ENCODE measurements around the gene SPEF2.

The SPEF2 gene

GRCh38 chr5:35659556-35659955, 41.9 kb downstream of the SPEF2 start:
- H3K4me3 ChIP-seq (ENCODE audit: low read depth, low read length): no peak overlapping the region
- H3K36me3 ChIP-seq (ENCODE audit: control insufficient read depth in 2 of 2, insufficient read depth in 1 of 2, low read length in 2 of 2): no peaks in the 10 kb centered on the region
- H3K9me3 ChIP-seq (ENCODE audit: control insufficient read depth, insufficient read depth, low read depth, low read length): no peaks in the 10 kb centered on the region; the same call in 1 of the 2 replicates
- ChIA-PET POLR2A (no interaction called here), CTCF (interaction anchor here (0.7 to 2.0 kb wide), 3 partner anchors 8 to 1197 kb away, joined by 3 to 6 read pairs (median 6); no protein-coding TSS in a partner anchor)
- no peak overlapping the region for H3K27ac ChIP-seq (ENCODE audit: extremely low read depth, low read depth, low read length)
- TF ChIP-seq ZNF133 (tag by site-specific recombination; IDR thresholded peaks at IDR 0.05) (no peak), OSR2 (tag by site-specific recombination; IDR thresholded peaks at IDR 0.05) (no peak), ZNF132 (tag by site-specific recombination; IDR thresholded peaks at IDR 0.05; ENCODE audit: borderline replicate concordance) (no peak), ZNF747 (tag by site-specific recombination; IDR thresholded peaks at IDR 0.05) (no peak), ZNF514 (tag by site-specific recombination; IDR thresholded peaks at IDR 0.05) (no peak), ZNF571 (tag by site-specific recombination; IDR thresholded peaks at IDR 0.05) (no peak), ZNF2 (tag by site-specific recombination; IDR thresholded peaks at IDR 0.05) (no peak), ZNF311 (tag by site-specific recombination; IDR thresholded peaks at IDR 0.05; ENCODE audit: borderline replicate concordance) (no peak), ZNF202 (tag by site-specific recombination; IDR thresholded peaks at IDR 0.05; ENCODE audit: borderline replicate concordance) (no peak), ZNF362 (tag by site-specific recombination; IDR thresholded peaks at IDR 0.05) (no peak), ZNF785 (tag by site-specific recombination; IDR thresholded peaks at IDR 0.05) (no peak), ZNF211 (tag by site-specific recombination; IDR thresholded peaks at IDR 0.05; ENCODE audit: low read depth) (no peak), ZFP41 (tag by site-specific recombination; IDR thresholded peaks at IDR 0.05; ENCODE audit: borderline replicate concordance) (no peak), ZNF10 (tag by site-specific recombination; IDR thresholded peaks at IDR 0.05) (no peak), ZNF76 (tag by site-specific recombination; IDR thresholded peaks at IDR 0.05; ENCODE audit: borderline replicate concordance, low read depth) (no peak), ZNF660 (tag by site-specific recombination; IDR thresholded peaks at IDR 0.05) (no peak), ZFP37 (tag by site-specific recombination; IDR thresholded peaks at IDR 0.05) (no peak), ZFP69B (tag by site-specific recombination; IDR thresholded peaks at IDR 0.05) (no peak)
- TF ChIP-seq, protein P1, sequence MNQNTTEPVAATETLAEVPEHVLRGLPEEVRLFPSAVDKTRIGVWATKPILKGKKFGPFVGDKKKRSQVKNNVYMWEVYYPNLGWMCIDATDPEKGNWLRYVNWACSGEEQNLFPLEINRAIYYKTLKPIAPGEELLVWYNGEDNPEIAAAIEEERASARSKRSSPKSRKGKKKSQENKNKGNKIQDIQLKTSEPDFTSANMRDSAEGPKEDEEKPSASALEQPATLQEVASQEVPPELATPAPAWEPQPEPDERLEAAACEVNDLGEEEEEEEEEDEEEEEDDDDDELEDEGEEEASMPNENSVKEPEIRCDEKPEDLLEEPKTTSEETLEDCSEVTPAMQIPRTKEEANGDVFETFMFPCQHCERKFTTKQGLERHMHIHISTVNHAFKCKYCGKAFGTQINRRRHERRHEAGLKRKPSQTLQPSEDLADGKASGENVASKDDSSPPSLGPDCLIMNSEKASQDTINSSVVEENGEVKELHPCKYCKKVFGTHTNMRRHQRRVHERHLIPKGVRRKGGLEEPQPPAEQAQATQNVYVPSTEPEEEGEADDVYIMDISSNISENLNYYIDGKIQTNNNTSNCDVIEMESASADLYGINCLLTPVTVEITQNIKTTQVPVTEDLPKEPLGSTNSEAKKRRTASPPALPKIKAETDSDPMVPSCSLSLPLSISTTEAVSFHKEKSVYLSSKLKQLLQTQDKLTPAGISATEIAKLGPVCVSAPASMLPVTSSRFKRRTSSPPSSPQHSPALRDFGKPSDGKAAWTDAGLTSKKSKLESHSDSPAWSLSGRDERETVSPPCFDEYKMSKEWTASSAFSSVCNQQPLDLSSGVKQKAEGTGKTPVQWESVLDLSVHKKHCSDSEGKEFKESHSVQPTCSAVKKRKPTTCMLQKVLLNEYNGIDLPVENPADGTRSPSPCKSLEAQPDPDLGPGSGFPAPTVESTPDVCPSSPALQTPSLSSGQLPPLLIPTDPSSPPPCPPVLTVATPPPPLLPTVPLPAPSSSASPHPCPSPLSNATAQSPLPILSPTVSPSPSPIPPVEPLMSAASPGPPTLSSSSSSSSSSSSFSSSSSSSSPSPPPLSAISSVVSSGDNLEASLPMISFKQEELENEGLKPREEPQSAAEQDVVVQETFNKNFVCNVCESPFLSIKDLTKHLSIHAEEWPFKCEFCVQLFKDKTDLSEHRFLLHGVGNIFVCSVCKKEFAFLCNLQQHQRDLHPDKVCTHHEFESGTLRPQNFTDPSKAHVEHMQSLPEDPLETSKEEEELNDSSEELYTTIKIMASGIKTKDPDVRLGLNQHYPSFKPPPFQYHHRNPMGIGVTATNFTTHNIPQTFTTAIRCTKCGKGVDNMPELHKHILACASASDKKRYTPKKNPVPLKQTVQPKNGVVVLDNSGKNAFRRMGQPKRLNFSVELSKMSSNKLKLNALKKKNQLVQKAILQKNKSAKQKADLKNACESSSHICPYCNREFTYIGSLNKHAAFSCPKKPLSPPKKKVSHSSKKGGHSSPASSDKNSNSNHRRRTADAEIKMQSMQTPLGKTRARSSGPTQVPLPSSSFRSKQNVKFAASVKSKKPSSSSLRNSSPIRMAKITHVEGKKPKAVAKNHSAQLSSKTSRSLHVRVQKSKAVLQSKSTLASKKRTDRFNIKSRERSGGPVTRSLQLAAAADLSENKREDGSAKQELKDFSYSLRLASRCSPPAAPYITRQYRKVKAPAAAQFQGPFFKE (tag by site-specific recombination; IDR thresholded peaks at IDR 0.05; ENCODE audit: borderline replicate concordance): no peak
- TF ChIP-seq, protein P2, sequence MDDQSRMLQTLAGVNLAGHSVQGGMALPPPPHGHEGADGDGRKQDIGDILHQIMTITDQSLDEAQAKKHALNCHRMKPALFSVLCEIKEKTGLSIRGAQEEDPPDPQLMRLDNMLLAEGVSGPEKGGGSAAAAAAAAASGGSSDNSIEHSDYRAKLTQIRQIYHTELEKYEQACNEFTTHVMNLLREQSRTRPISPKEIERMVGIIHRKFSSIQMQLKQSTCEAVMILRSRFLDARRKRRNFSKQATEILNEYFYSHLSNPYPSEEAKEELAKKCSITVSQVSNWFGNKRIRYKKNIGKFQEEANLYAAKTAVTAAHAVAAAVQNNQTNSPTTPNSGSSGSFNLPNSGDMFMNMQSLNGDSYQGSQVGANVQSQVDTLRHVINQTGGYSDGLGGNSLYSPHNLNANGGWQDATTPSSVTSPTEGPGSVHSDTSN (CRISPR knock-in tag; IDR thresholded peaks at IDR 0.05): no peak
- H3K4me1 ChIP-seq (ENCODE audit: control insufficient read depth, insufficient read depth, low read length): no peaks in the 10 kb centered on the region

Data from HEK293 (cell line).